HG03442 (cell line): ENCODE measurements around the gene GRID2.
A peak's percentile ranks its signal among the peaks of the same experiment; 100 is the strongest.

Experiments
- ATAC-seq: cut with Tn5 transposase; IDR thresholded peaks from one replicate; pipeline ENCODE4 v1.9.1; 2021; ENCODE audit warnings: mild to moderate bottlenecking, moderate library complexity; ENCODE audit not compliant: unreplicated experiment

The GRID2 gene

GRCh38 chr4:93178279-93178678 is 874.5 kb downstream of the GRID2 start:
- no peak for ATAC-seq

- no peak for ATAC-seq
These were observed 875.3 kb downstream of the GRID2 start for GRCh38 chr4:93179044-93179443.

- ATAC-seq, result no peak
These were observed 879.0 kb downstream of the GRID2 start for GRCh38 chr4:93182722-93183121.

- no peak for ATAC-seq
These were observed 879.8 kb downstream of the GRID2 start for GRCh38 chr4:93183576-93183975.

- ATAC-seq, result no peak
These were observed 880.3 kb downstream of the GRID2 start for GRCh38 chr4:93184053-93184452.

- no peak for ATAC-seq
These were observed 883.1 kb downstream of the GRID2 start for GRCh38 chr4:93186846-93187245.

GRCh38 chr4:93187466-93187865 is 883.7 kb downstream of the GRID2 start:
- ATAC-seq, result no peak

- no peak for ATAC-seq
These were observed 884.1 kb downstream of the GRID2 start for GRCh38 chr4:93187892-93188291.

GRCh38 chr4:93199492-93199891 is 895.7 kb downstream of the GRID2 start:
- peak; percentile 50 for ATAC-seq

- no peak for ATAC-seq
These were observed 897.8 kb downstream of the GRID2 start for GRCh38 chr4:93201471-93202096.

GRCh38 chr4:93203708-93204107 is 899.9 kb downstream of the GRID2 start:
- peak; percentile 50 for ATAC-seq

GRCh38 chr4:93212250-93212649 is 908.5 kb downstream of the GRID2 start:
- ATAC-seq, result no peak

GRCh38 chr4:93216646-93217045 is 912.9 kb downstream of the GRID2 start:
- ATAC-seq, result no peak

- ATAC-seq, result no peak
These were observed 913.7 kb downstream of the GRID2 start for GRCh38 chr4:93217431-93217830.

- ATAC-seq, result no peak
These were observed 918.0 kb downstream of the GRID2 start for GRCh38 chr4:93221771-93222170.

GRCh38 chr4:93228021-93228420 is 924.3 kb downstream of the GRID2 start:
- ATAC-seq, result no peak

- ATAC-seq, result no peak
These were observed 929.1 kb downstream of the GRID2 start for GRCh38 chr4:93232883-93233282.

- no peak for ATAC-seq
These were observed 933.8 kb downstream of the GRID2 start for GRCh38 chr4:93237521-93237920.

GRCh38 chr4:93243262-93243661 is 939.5 kb downstream of the GRID2 start:
- no peak for ATAC-seq

GRCh38 chr4:93261207-93261606 is 957.4 kb downstream of the GRID2 start:
- no peak for ATAC-seq

- ATAC-seq, result no peak
These were observed 959.4 kb downstream of the GRID2 start for GRCh38 chr4:93263166-93263565.

- no peak for ATAC-seq
These were observed 964.0 kb downstream of the GRID2 start for GRCh38 chr4:93267747-93268146.

GRCh38 chr4:93285346-93285745 is 981.6 kb downstream of the GRID2 start:
- ATAC-seq, result no peak
